ENCODE measurements around the gene ME3.
A peak's percentile ranks its signal among the peaks of the same experiment; 100 is the strongest.

The ME3 gene

DNA sequence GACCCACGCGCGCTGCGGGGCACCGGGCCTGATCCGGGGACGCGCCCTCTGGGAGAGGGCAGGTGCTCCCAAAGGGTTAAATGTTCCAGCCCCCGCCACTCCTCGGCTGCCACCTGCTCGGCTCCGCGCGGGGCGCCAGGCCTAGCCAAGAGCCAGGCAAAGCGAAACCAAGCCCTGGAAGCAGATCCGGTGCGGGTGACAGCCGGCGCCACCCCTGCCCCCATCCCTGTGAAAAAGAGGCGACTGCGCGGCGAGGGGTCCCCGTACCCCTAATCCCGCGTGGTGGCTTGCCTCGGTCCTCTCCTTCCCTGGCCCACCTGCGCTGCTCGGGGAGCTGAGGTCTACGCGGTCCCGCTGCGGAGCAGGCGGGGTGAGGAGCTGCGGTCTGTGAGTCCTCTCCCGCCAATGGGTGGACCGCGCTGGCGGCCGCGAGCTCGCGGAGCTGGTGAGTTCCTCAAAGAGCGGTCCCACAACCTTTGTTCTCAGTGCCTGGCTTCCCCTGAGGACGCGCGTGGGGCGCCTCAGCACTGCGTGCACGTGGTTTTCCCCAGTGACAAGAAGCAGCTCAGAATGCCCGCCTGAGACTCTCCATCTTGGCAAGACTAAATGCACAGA, at the start of gene ME3:
ME3 (minus strand) TSS at position 610 of the 615 bp plus-strand sequence.
- DNase-seq (ENCODE audit: low read depth), result peak; percentile 15

DNA sequence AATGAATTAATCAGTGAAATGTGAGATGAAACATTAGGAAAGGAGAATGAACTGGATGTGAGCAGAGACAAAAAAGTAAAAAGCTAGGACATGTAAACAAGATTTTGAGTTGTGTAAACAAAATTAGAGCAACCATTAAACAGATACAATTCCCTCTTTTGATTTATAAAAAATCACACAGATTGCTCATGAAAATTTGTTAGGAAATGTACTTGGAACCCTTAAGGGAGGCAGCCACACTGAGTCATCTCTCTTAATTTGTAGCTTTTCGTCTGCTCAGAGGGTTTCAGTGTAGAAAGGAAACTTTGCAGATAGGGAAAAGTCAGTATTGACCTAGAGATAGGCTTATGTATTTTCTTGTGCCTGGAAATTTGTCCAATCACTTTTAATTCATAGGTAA, 49.6 kb upstream of the ME3 start:
- no peak for DNase-seq (ENCODE audit: low read depth)

DNA sequence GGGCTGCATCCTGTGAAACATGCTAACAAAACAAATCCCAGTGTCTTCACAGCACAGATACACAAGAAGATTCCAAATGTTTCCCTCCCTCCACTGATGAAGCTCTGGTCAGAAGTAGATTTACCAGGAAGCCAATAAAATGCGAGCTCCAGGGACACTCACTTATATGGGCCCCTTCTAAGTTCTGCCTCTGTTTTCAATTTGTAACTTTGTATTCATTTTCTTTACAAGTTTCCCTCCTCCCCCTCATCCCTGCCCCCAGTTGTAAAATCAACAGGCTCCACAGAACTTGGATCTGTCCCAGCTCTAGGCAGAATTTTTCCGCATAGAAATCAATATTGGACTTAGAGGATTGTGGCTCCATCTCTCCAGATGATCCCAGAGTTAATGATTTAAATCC, 48.1 kb upstream of the ME3 start:
- no peak for DNase-seq (ENCODE audit: low read depth)

- no peak for DNase-seq (ENCODE audit: low read depth)
Observed at GRCh38 chr11:86719781-86720463, 47.5 kb upstream of the ME3 start.

- no peak for DNase-seq (ENCODE audit: low read depth)
Observed at GRCh38 chr11:86718999-86719398, 46.6 kb upstream of the ME3 start.

DNA sequence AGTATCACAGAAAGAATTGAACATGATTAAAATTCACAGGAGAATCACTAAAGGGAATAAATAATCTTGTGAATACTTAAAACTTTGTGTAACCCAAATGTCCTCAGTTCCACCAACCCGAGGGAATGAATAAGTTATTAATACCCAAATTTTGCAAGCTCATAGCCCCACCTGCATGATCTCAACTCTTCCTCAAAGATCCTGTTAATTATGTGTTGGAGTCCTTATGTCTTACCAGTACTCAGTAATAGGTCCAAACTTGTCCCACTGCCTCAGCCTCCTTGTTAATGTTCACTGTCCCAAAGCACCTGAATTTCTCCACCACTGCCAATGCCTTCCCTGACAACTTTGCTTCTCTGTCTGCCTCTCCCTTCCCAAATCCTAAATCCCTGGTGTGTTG, 46.1 kb upstream of the ME3 start:
- DNase-seq (ENCODE audit: low read depth), result no peak

DNA sequence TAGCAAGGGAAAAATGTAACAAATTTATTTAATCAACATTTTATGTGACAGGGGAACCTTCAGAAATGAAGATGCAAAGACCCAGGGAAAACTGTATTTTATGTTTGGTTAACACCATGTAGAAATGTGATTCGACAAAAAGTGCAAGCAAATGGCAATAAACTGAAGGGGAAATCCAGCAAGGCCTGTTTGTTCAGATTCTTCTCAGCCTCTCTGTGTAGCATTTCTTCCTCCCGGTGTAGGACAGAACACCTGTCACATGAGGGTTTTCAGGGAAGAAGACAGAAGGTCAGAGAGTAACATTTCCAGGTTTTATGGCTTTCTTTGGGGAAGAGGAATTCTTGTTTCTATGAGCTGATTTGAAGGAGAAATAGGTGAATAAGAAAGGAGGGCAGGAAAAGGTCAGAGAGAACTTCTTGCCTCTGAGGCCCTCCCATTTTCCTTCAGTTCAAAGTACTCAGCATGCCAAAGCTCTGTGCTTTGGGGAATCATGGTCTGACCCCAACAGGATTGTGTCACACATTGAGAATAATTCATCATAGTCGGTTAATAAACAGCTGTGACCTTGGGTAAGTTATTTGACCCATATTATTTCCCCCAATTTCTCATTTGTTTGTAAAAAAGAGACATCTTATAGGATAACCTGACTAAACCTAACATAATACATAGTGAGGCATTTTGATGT, 45.5 kb upstream of the ME3 start:
- DNase-seq (ENCODE audit: low read depth), result no peak

- DNase-seq (ENCODE audit: low read depth), result no peak
Observed at GRCh38 chr11:86715611-86716010, 43.2 kb upstream of the ME3 start.

DNA sequence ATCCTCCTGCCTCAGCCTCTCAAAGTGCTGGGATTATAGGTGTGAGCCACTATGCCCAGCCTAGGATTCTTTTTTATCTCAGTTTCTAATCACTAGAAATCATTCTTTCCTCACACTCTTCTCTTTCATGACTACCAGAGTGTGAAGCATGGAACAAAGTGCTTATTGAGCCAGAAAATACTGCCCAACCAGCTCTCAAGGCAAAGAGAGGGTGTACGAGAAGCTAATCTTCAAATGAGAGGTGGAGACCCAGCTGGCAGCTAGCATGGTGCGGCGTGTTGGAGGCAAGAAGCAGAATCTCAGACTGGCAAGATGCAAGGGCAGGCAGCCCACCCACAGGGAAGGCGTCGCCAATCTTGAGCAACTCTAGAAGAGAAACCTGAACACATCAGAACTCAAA, 41.1 kb upstream of the ME3 start:
- DNase-seq (ENCODE audit: low read depth), result no peak

DNA sequence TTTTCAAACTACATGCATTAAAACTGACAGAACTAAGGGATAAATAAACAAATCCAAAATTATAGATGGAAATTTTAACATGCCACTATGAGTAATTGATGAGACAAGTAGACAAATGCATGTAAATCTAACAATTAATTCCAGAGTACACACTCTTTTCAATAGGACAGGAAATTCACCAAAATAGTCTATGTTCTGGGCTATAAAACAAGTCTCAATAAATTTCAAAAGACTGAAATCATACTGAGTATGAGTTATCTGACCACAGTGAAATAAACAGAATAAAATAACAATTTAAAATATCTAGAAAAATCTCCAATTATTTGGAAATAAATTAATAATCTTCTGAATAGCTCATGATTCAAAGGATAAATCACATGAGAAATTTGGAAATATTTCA, 38.5 kb upstream of the ME3 start:
- DNase-seq (ENCODE audit: low read depth), result no peak

- no peak for DNase-seq (ENCODE audit: low read depth)
Observed at GRCh38 chr11:86708669-86709068, 36.3 kb upstream of the ME3 start.

- DNase-seq (ENCODE audit: low read depth), result no peak
Observed at GRCh38 chr11:86706338-86707131, 34.1 kb upstream of the ME3 start.

DNA sequence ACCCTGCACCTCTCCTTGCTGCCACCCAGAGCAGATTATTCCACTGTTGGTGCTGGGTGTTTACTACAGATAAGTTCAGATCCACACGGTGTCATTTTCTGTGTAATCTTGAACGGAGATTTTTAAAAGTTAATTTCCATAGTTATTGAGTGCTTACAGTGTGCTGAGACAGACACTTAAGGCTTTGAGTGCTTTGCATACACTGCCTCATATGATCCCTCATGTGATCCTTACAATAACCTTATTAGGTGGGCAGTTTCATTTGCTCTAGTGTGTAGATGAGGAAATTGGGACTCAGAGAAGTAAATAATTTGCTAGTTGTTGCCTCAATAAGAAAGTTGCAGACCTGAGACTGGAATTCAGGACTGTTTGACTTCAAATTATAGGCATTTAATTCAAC, 32.3 kb upstream of the ME3 start:
- DNase-seq (ENCODE audit: low read depth), result no peak

GRCh38 chr11:86703987-86704386, 31.6 kb upstream of the ME3 start:
- no peak for DNase-seq (ENCODE audit: low read depth)

DNA sequence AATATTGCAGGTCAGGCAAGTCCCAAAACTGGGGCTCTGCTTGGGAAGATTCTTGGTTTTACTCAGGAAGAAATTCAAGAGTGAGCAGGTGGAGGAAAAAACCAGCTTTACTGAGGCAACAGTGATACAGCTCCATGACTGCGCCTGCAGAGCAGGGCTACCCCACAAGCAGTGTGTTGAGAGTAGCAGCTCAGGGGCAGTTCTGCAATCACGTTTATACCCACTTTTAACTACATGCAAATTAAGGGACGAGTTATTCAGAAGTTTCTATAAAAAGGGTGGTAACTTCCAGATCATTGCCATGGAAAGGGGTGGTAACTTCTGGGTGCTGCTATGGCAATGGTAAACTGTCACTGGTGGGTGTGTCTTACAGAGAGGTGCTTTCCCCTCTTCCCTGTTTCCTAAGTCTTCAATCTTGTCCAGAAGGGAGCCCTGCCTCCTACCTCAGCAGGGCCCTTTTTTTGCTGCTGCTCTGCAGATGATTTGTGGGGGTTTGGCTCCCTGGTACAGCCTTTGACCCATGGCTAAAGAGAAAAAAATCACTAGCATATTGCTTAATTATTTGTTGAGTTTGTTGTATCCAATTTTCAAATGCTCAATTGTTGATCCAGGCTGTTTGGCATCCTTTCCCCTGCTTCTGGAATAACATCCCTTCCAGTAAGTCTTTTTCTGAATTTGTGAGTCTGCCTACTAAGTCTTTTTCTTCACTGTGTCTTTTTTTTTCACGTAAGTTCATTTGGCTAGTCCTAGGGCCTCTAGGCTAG, 30.0 kb upstream of the ME3 start:
- DNase-seq (ENCODE audit: low read depth), result no peak

GRCh38 chr11:86699040-86699791, 26.8 kb upstream of the ME3 start:
- no peak for DNase-seq (ENCODE audit: low read depth)

- DNase-seq (ENCODE audit: low read depth), result no peak
Observed at GRCh38 chr11:86698639-86699038, 26.2 kb upstream of the ME3 start.

DNA sequence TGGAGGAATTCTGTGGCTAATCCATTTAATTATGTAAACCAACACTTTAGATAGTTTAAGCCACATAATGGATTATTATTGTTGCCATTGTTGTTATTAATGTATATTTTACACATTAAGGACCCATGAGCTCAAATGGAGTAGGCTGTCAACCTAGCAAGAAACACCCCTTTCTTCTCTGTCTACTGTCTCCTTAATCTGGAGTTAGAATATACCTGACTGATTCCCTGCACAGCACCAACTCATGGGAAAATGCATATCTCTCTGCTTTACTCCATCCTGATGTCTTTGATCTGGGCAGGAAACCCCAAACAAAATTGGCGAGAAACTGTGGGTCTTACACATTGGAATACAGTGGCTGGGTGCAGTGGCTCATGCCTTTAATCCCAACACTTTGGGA, 24.0 kb upstream of the ME3 start:
- no peak for DNase-seq (ENCODE audit: low read depth)

DNA sequence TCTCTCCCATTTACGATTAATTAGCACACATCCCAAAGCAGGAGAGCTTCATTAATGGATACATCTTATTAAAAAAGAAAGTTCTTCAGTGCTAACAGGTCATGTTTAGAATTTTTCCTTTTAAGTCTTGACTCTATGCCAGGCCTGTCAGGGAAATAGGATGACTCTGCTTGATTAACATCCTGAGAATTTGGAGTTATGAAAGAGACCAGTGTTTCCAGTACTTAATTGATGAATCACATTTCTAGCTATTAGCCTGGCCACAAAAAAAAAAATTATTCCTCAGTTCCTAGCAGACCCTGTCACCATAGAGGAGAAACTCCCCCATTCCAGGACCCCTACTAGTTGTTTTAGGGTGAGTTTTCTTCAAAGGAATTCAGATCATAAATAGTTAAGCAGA, 23.6 kb upstream of the ME3 start:
- DNase-seq (ENCODE audit: low read depth), result no peak

- no peak for DNase-seq (ENCODE audit: low read depth)
Observed at GRCh38 chr11:86695373-86695772, 23.0 kb upstream of the ME3 start.

GRCh38 chr11:86693518-86693917, 21.1 kb upstream of the ME3 start:
- no peak for DNase-seq (ENCODE audit: low read depth)
